Glutamatergic neuron (in vitro differentiated cells): ENCODE measurements around the gene OR1B1. TPM values are rescaled to one million over a fixed set of nuclear protein-coding genes. Genes with fewer than 3 reads are reported as not detected.

Source experiments
- DNase-seq: peaks from one replicate; pipeline ENCODE4 v3.0.0; 2022
- H3K27ac Mint-ChIP-seq: one replicate; pipeline ENCODE4 v1.8.0; 2020; ENCODE audit warnings: mild to moderate bottlenecking, mixed read lengths, inconsistent platforms; ENCODE audit not compliant: unreplicated experiment
- H3K27me3 Mint-ChIP-seq: one replicate; pipeline ENCODE4 v1.8.0; 2020; ENCODE audit warnings: mild to moderate bottlenecking, moderate library complexity, mixed read lengths, inconsistent platforms; ENCODE audit not compliant: unreplicated experiment
- H3K36me3 Mint-ChIP-seq: one replicate; pipeline ENCODE4 v1.8.0; 2020; ENCODE audit warnings: mild to moderate bottlenecking, mixed read lengths, inconsistent platforms; ENCODE audit not compliant: unreplicated experiment
- H3K4me1 Mint-ChIP-seq: one replicate; pipeline ENCODE4 v1.8.0; 2020; ENCODE audit warnings: mild to moderate bottlenecking, low read depth, mixed read lengths, inconsistent platforms; ENCODE audit not compliant: unreplicated experiment
- H3K4me3 Mint-ChIP-seq: one replicate; pipeline ENCODE4 v1.8.0; 2020; ENCODE audit warnings: mild to moderate bottlenecking, mixed read lengths, inconsistent platforms; ENCODE audit not compliant: unreplicated experiment
- H3K9me3 Mint-ChIP-seq: one replicate; pipeline ENCODE4 v1.8.0; 2020; ENCODE audit warnings: mild to moderate bottlenecking, moderate library complexity, mixed read lengths, inconsistent platforms; ENCODE audit not compliant: unreplicated experiment
- CTCF ChIP-seq: fragments of 200-600 bp; sonication (generic); IDR thresholded peaks from one replicate; pipeline ENCODE4 v1.5.0; 2021; ENCODE audit not compliant: partially characterized antibody, unreplicated experiment
- total RNA-seq: library from RNA; stranded (reverse); fragmentation: NEBNext Ultra II Directional; extraction: Animal tissue kit (Norgen Biotek cat#: 25700); gene quantifications from one replicate; pipeline ENCODE4 v1.2.1, GENCODE V29; 2021; ENCODE audit not compliant: unreplicated experiment

The OR1B1 gene
- total RNA-seq, 1 donor from 2014 or later, result not detected

- H3K27ac Mint-ChIP-seq, result no peak overlapping the region
- H3K4me1 Mint-ChIP-seq, result no peaks in the 10 kb centered on the region
- DNase-seq, result no peak
- H3K27me3 Mint-ChIP-seq, result no peaks in the 10 kb centered on the region
- no peak overlapping the region for H3K4me3 Mint-ChIP-seq
- H3K36me3 Mint-ChIP-seq, result no peaks in the 10 kb centered on the region
- TF ChIP-seq CTCF, result no peak
- H3K9me3 Mint-ChIP-seq, result no peaks in the 10 kb centered on the region
Measured at GRCh38 chr9:122656378-122656777, 1.0 kb downstream of the OR1B1 start.

- H3K4me3 Mint-ChIP-seq, result no peak overlapping the region
- H3K27ac Mint-ChIP-seq, result no peak overlapping the region
- peaks cover 5% of the 10 kb centered on the region for H3K27me3 Mint-ChIP-seq
- peaks cover 3% of the 10 kb centered on the region for H3K9me3 Mint-ChIP-seq
- no peak for DNase-seq
- peaks cover 4% of the 10 kb centered on the region for H3K36me3 Mint-ChIP-seq
- TF ChIP-seq CTCF, result no peak
- H3K4me1 Mint-ChIP-seq, result no peaks in the 10 kb centered on the region
Measured at GRCh38 chr9:122642226-122642625, 15.2 kb downstream of the OR1B1 start.

GRCh38 chr9:122619996-122620395, 37.4 kb downstream of the OR1B1 start:
- H3K27me3 Mint-ChIP-seq, result peaks cover 2% of the 10 kb centered on the region
- peaks cover 7% of the 10 kb centered on the region for H3K9me3 Mint-ChIP-seq
- no peaks in the 10 kb centered on the region for H3K4me1 Mint-ChIP-seq
- no peaks in the 10 kb centered on the region for H3K36me3 Mint-ChIP-seq
- no peak for DNase-seq
- no peak for TF ChIP-seq CTCF
- H3K27ac Mint-ChIP-seq, result no peak overlapping the region
- no peak overlapping the region for H3K4me3 Mint-ChIP-seq

DNA sequence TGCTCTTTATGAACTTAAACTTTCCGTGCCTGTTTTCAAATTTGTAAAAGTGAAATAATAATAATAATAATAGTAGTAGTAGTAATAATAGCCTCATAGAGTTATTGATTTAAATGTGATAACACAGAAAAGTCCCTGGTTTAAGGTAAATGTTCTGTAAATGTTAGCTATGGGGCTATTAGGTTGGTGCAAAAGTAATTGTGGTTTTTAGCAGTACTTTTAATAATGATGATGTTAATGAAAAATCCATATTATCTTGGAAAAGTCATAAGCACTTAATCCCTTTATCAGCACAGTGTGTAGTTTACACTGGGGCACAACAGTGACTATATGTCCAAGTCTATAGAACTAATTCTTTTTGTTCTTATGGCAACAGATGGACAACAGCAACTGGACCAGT, 43.1 kb downstream of the OR1B1 start, which contains the start of gene OR1Q1:
TSS of gene OR1Q1 (plus strand) at position 377 of the 400 bp plus-strand sequence. CDS start at position 377, 0 bp downstream.
- TF ChIP-seq CTCF, result no peak
- Mint-ChIP-seq H3K36me3 (peaks cover 6% of the 10 kb centered on the region), H3K4me3 (no peak within 1 kb of the TSS), H3K4me1 (no peaks in the 10 kb centered on the region), H3K27ac (no peak within 1 kb of the TSS), H3K27me3 (peaks cover 4% of the 10 kb centered on the region), H3K9me3 (peaks cover 3% of the 10 kb centered on the region)
- DNase-seq, result no peak

GRCh38 chr9:122609804-122610203, 47.6 kb downstream of the OR1B1 start:
- Mint-ChIP-seq H3K9me3 (peaks cover 2% of the 10 kb centered on the region), H3K36me3 (peaks cover 6% of the 10 kb centered on the region), H3K4me3 (no peak overlapping the region), H3K4me1 (no peaks in the 10 kb centered on the region), H3K27ac (no peak overlapping the region), H3K27me3 (peaks cover 1% of the 10 kb centered on the region)
- no peak for DNase-seq
- no peak for TF ChIP-seq CTCF
